K562 (cell line): ENCODE measurements around the gene BRD4. TPM values are rescaled to one million over a fixed set of nuclear protein-coding genes. Genes with fewer than 3 reads are reported as not detected.
"Not testable (repeated sequence)": the region's sequence is repeated elsewhere in the genome, so short reads cannot be mapped to it uniquely, and the experiment has no call there.

Source experiments
- ATAC-seq: fragments of 200-7000 bp; cut with Tn5 transposase; 3 replicates; pipeline ENCODE4 v1.9.1; 2020; ENCODE audit warnings: moderate library complexity
- BruUV-seq: library from RNA; stranded (reverse); fragments of 400-500 nt; replicated peaks from 2 replicates; lab custom pipeline; 2021; lab: Mats Ljungman, UMichigan
- CTCF ChIA-PET: fragments of 300-600 bp; formaldehyde crosslinking; extraction: SDS; loops from one replicate; lab custom pipeline; 2021; ENCODE audit warnings: low intra/inter-chr PET ratio; lab: Yijun Ruan, JAX
- POLR2A ChIA-PET: fragments of 300-600, 350-650 bp; sonication (Branson Sonifier 250); formaldehyde crosslinking; extraction: SDS; loops from one replicate; lab custom pipeline; 2021; ENCODE audit warnings: antibody characterized with exemption, inconsistent platforms; lab: Yijun Ruan, JAX
- DNase-seq, 4 experiments: peaks; one replicate each; pipeline versions ENCODE4 v3.0.0 to v3.0.0-alpha.2; 2011 to 2018; ENCODE audit warnings: low spot score in 3 of 4, mixed read lengths in 3 of 4; ENCODE audit errors: extremely low read depth in 1 of 4
- FAIRE-seq: peaks from 2 replicates; lab custom pipeline; 2011; peaks lifted over from hg19 to GRCh38; lab: Jason Lieb, UNC
- H2AFZ ChIP-seq: 2 replicates; pipeline ENCODE4 v1.6.0; 2011; ENCODE audit warnings: low read depth, low read length, control low read depth, inconsistent platforms
- H3K27ac ChIP-seq: fragments of 200-600 bp; 3 replicates; pipeline ENCODE4 v1.8.0; 2011; ENCODE audit warnings: low read depth, mild to moderate bottlenecking, control low read depth, inconsistent platforms, low read length, moderate library complexity, mixed read lengths; ENCODE audit errors: extremely low read depth
- H3K27me3 ChIP-seq, 2 experiments: fragments of 300-600 bp in 1 of 2; 2 replicates in 1 of 2; 3 replicates in 1 of 2; pipeline versions ENCODE4 v1.6.0 to v1.8.0; 2011; ENCODE audit warnings: inconsistent platforms in 2 of 2, low read length in 2 of 2, mild to moderate bottlenecking in 1 of 2, mixed read lengths in 1 of 2, moderate library complexity in 1 of 2; ENCODE audit not compliant: control insufficient read depth in 2 of 2, insufficient read depth in 2 of 2
- H3K36me3 ChIP-seq: fragments of 300-600 bp; 3 replicates; pipeline ENCODE4 v1.8.0; 2011; ENCODE audit warnings: mild to moderate bottlenecking, low read length, inconsistent platforms; ENCODE audit not compliant: control insufficient read depth, insufficient read depth
- H3K4me1 ChIP-seq, 2 experiments: fragments of 200-600 bp in 1 of 2; replicated peaks in 1 of 2; 2 replicates in 1 of 2; 3 replicates in 1 of 2; pipeline versions ENCODE4 v1.5.1 to v1.8.0; 2011; ENCODE audit warnings: inconsistent platforms in 2 of 2, low read length in 2 of 2, mild to moderate bottlenecking in 1 of 2, mixed read lengths in 1 of 2, moderate library complexity in 1 of 2; ENCODE audit not compliant: control insufficient read depth in 2 of 2, insufficient read depth in 2 of 2
- H3K4me2 ChIP-seq: 2 replicates; pipeline ENCODE4 v1.6.1; 2011; ENCODE audit warnings: low read length, control low read depth, inconsistent platforms, mixed read lengths; ENCODE audit not compliant: insufficient read depth
- H3K4me3 ChIP-seq: fragments of 200-600 bp; sonication (generic), shearing (Covaris generic); 2 replicates; pipeline ENCODE4 v1.5.1; 2016; ENCODE audit warnings: control low read depth, inconsistent platforms
- H3K79me2 ChIP-seq: fragments of 200-600 bp; 3 replicates; pipeline ENCODE4 v1.8.0; 2011; ENCODE audit warnings: low read length, inconsistent platforms; ENCODE audit not compliant: control insufficient read depth, insufficient read depth
- H3K9ac ChIP-seq, 2 experiments: 2 replicates each; pipeline versions ENCODE4 v1.6.0 to v1.6.1; 2011; ENCODE audit warnings: low read depth in 2 of 2, low read length in 2 of 2, control low read depth in 1 of 2, inconsistent platforms in 1 of 2, mild to moderate bottlenecking in 1 of 2, mixed read lengths in 1 of 2; ENCODE audit not compliant: insufficient read depth in 1 of 2
- H3K9me1 ChIP-seq: one replicate; pipeline ENCODE4 v1.6.0; 2011; ENCODE audit warnings: inconsistent platforms, mild to moderate bottlenecking, low read length, moderate library complexity; ENCODE audit not compliant: control insufficient read depth, insufficient read depth
- H3K9me3 ChIP-seq: replicated peaks from 2 replicates; pipeline ENCODE4 v1.5.1; 2011; ENCODE audit warnings: low read depth, low read length, inconsistent platforms; ENCODE audit not compliant: control insufficient read depth, insufficient read depth
- H4K20me1 ChIP-seq: replicated peaks from 2 replicates; pipeline ENCODE4 v1.6.1; 2011; ENCODE audit warnings: low read length, inconsistent platforms, mixed read lengths; ENCODE audit not compliant: control insufficient read depth, insufficient read depth
- CXXC5 ChIP-seq: fragments of 250-450 bp; sonication (Bioruptor Pico); IDR thresholded peaks from 2 replicates; pipeline ENCODE4 v1.8.0; 2022; ENCODE audit warnings: inconsistent platforms, mild to moderate bottlenecking, moderate library complexity
- DPF2 ChIP-seq: fragments of 450-650 bp; IDR thresholded peaks from 2 replicates; pipeline ENCODE4 v1.6.1; 2016
- KDM1A ChIP-seq, 2 experiments: fragments of 450-650 bp; IDR thresholded peaks; 2 replicates each; pipeline ENCODE4 v1.6.1; 2016; ENCODE audit warnings: mild to moderate bottlenecking in 2 of 2
- SAP30 ChIP-seq: fragments of 200-600 bp; sonication (generic); IDR thresholded peaks from 2 replicates; pipeline ENCODE4 v1.6.1; 2012; ENCODE audit warnings: borderline replicate concordance, low read depth, mild to moderate bottlenecking, moderate library complexity, low read length, control low read depth, inconsistent platforms; ENCODE audit not compliant: insufficient read depth, poor library complexity, severe bottlenecking
- SMARCA4 ChIP-seq: fragments of 450-650 bp; IDR thresholded peaks from 2 replicates; pipeline ENCODE4 v1.6.1; 2016
- STAT5B ChIP-seq: fragments of 250-450 bp; sonication (Bioruptor Pico); IDR thresholded peaks from 2 replicates; pipeline ENCODE4 v1.8.0; 2021; ENCODE audit warnings: mild to moderate bottlenecking, inconsistent platforms
- XRCC4 ChIP-seq: IDR thresholded peaks from one replicate; pipeline ENCODE4 v1.6.1; 2011; ENCODE audit not compliant: insufficient read depth, insufficient read length; ENCODE audit errors: extremely low read depth
- ZFX ChIP-seq: sonication (generic); formaldehyde crosslinking; IDR thresholded peaks from 2 replicates; pipeline ENCODE4 v1.8.0; 2022; ENCODE audit warnings: mild to moderate bottlenecking, missing genetic modification reagents, moderate library complexity
- ZNF121 ChIP-seq: sonication (generic); formaldehyde crosslinking; conservative IDR thresholded peaks from 2 replicates; pipeline ENCODE4 v1.8.0; 2022; ENCODE audit warnings: missing genetic modification reagents
- ZNF589 ChIP-seq: fragments of 200-800 bp; sonication (Bioruptor generic); IDR thresholded peaks from 2 replicates; pipeline ENCODE4 v1.6.1; 2016; ENCODE audit warnings: low read depth, missing genetic modification characterization, missing compliant biosample characterization
- WGBS: fragments of 100-300 bp; shearing (Covaris generic); methylation state at CpG from one replicate; pipeline ENCODE4 v1.1.6; 2016; ENCODE audit warnings: low coverage, mixed read lengths; ENCODE audit not compliant: insufficient coverage; ENCODE audit errors: missing lambda C conversion rate; 5-methylcytosine and 5-hydroxymethylcytosine counted together
- in situ Hi-C: fragments of 300-500 bp; cut with MboI; formaldehyde crosslinking; loops from 4 replicates; pipeline ENCODE4 v1.15.0; 2018; ENCODE audit warnings: inconsistent platforms, mixed read lengths
- intact Hi-C: fragments of 100-400 bp; cut with micrococcal nuclease; formaldehyde crosslinking; loops from 2 replicates; pipeline ENCODE4 v1.14.2; 2022
- polyA plus RNA-seq, 8 experiments: library from polyadenylated mRNA; depleted of rRNA in 4 of 8; stranded (reverse) in 5 of 8; unstranded in 3 of 8; fragments of >200 nt; fragmentation: Nextera tagmentation in 2 of 8; fragmentation: Illumina TruSeq in 1 of 8; extraction: Ambion mirVana in 2 of 8; extraction: Trizol in 1 of 8; gene quantifications; 2 replicates each; pipeline versions ENCODE4 v1.2.1 to v1.2.3, GENCODE V29; 2011 to 2014; ENCODE audit warnings: inconsistent platforms in 1 of 8, missing spikeins in 1 of 8
- total RNA-seq, 7 experiments: library from RNA; depleted of rRNA in 6 of 7; stranded (reverse); fragments of >200 nt in 6 of 7; fragmentation: Illumina TruSeq in 2 of 7; extraction: Trizol in 2 of 7; gene quantifications; 2 replicates each; pipeline versions ENCODE4 v1.2.1 to v1.2.3, GENCODE V29; 2011 to 2021; ENCODE audit warnings: low replicate concordance in 1 of 7
- TF ChIP-seq, protein P1 (sequence below): fragments of 250-450 bp; sonication (Bioruptor Pico); IDR thresholded peaks from 2 replicates; pipeline ENCODE4 v1.9.0; 2021; ENCODE audit warnings: mild to moderate bottlenecking, inconsistent platforms

Gene BRD4
- total and polyA plus RNA-seq, 9 of the 15 experiments (the other 6 are each of a cell fraction or from before 2014, with no cell fraction given): 1.8 to 105 (median 15.6) TPM

DNA sequence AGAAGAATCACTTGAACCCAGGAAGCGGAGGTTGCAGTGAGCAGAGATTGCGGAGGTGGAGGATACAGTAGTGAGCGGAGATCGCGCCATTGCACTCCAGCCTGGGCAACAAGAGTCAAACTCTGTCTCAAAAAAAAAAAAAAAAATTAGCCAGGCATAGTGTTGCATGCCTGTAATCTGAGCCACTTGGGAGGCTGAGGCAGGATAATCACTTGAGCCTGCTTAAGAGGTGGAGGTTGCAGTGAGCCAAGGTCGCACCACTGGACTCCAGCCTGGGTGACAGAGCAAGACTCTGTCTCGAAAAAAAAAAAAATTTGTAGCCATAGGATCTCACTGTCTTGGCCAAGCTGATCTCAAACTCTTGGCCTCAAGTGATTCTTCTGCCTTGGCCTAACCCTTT, 3.7 kb upstream of the BRD4 start:
- POLR2A ChIA-PET: interaction anchor here (0.6 to 1.6 kb wide), 3 partner anchors 11 to 37 kb away, joined by 3 to 4 read pairs (median 3); no protein-coding TSS in a partner anchor
- WGBS: 56% methylated on average over 3 of the region's 7 CpGs

DNA sequence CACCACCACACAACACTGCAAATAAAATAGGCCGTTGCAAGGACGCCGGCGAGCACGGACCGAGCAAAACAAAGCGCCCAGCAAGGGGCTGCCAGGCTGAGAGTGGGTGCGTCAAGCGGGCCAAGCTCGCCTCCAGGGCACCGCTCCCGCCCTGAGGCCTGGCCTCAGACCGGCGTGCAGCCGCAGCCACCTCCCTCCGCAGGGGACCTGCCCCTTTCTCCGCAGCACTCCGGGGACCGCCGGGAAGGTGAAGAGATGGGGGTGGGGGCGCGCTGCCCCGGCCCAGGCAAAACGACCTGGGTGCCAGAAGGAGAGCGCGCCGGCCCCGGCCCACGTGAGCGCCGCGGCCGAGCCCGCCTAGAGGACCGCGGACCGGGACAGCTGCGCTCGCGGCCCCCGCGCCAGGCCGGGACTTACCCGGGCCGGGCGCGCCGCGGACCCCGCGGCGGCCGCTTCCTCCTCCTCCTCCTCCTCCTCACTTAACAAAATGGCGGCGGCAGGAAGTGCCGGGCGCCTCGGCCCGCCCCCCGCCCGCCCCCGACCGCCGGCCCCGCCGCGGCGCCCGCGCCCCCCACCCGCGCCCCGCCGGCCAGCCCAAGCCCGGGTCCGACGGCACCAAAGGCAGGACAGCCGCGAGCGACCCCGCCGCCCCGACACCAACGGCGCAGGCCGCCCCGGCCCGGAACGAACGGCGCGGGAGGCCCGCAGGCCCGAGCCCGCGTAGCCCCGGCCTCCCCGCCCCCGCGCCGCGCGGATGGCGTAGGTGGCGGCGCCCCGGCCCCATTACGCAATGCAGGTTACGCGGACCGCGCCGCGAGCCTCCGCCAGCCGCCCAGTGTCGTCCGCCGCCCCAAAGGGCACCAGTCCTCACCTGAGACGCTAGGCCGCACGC, 674 bp downstream of the BRD4 start:
- H2AFZ ChIP-seq: peak overlapping the region; percentile 16; the same call in 1 of the 2 replicates
- H3K27me3 ChIP-seq: no peaks in the 10 kb centered on the region
- peak overlapping the region; percentile 85 to 100 for H3K9ac ChIP-seq
- no peaks in the 10 kb centered on the region for H3K9me1 ChIP-seq
- DNase-seq (peak; percentile 74 to 88 (median 82)), ATAC-seq (peak; percentile 65), FAIRE-seq (no peak)
- H3K4me1 ChIP-seq: peaks cover 34 to 35% of the 10 kb centered on the region in 2 experiments
- peaks cover 63% of the 10 kb centered on the region for H3K79me2 ChIP-seq
- in situ Hi-C loops (no loop called here), intact Hi-C loops (no loop called here)
- H3K4me3 ChIP-seq: peak overlapping the region; percentile 99
- peaks cover 7% of the 10 kb centered on the region; the same call in 2 of the 3 replicates for H3K36me3 ChIP-seq
- H3K4me2 ChIP-seq: peak overlapping the region; percentile 92
- 0% methylated on average over 23 of the region's 122 CpGs for WGBS
- H3K9me3 ChIP-seq: no peaks in the 10 kb centered on the region
- ChIA-PET POLR2A (no interaction called here), CTCF (no interaction called here)
- H4K20me1 ChIP-seq: peaks cover 45% of the 10 kb centered on the region
- peak overlapping the region; percentile 94 for H3K27ac ChIP-seq
- BruUV-seq: no TSS peak
- TF ChIP-seq ZFX (CRISPR knock-in tag): peak; percentile 76
- no peak for TF ChIP-seq XRCC4
- TF ChIP-seq, protein P1, sequence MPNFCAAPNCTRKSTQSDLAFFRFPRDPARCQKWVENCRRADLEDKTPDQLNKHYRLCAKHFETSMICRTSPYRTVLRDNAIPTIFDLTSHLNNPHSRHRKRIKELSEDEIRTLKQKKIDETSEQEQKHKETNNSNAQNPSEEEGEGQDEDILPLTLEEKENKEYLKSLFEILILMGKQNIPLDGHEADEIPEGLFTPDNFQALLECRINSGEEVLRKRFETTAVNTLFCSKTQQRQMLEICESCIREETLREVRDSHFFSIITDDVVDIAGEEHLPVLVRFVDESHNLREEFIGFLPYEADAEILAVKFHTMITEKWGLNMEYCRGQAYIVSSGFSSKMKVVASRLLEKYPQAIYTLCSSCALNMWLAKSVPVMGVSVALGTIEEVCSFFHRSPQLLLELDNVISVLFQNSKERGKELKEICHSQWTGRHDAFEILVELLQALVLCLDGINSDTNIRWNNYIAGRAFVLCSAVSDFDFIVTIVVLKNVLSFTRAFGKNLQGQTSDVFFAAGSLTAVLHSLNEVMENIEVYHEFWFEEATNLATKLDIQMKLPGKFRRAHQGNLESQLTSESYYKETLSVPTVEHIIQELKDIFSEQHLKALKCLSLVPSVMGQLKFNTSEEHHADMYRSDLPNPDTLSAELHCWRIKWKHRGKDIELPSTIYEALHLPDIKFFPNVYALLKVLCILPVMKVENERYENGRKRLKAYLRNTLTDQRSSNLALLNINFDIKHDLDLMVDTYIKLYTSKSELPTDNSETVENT: peak; percentile 12; the same call in 1 of the 2 replicates
- no peak for TF ChIP-seq ZNF589 (CRISPR knock-in tag)
- peak; percentile 74; the same call in 1 of the 2 replicates for TF ChIP-seq CXXC5 (CRISPR knock-in tag)
- 0 out of 2 replicates have a peak, but pooled peaks have one; percentile 2 for TF ChIP-seq DPF2
- 0 out of 2 replicates have a peak, but pooled peaks have one; percentile 6 for TF ChIP-seq SMARCA4
- TF ChIP-seq SAP30: peak; percentile 74
- TF ChIP-seq STAT5B (CRISPR knock-in tag): no peak
- TF ChIP-seq KDM1A (IDR thresholded peaks at IDR 0.05): no peak

More for the DNA sequence above, 3.7 kb upstream of the BRD4 start:
- TF ChIP-seq ZNF121 (CRISPR knock-in tag): 0 out of 2 replicates have a peak, but pooled peaks have one; percentile 27
- TF ChIP-seq, all 486 proteins: peak for 1; not testable (repeated sequence) for 485
- in situ Hi-C loops, H3K36me3 ChIP-seq, H3K27me3 ChIP-seq, CTCF ChIA-PET, H3K9ac ChIP-seq, ATAC-seq, DNase-seq, H4K20me1 ChIP-seq, H3K4me2 ChIP-seq, H3K9me3 ChIP-seq, H2AFZ ChIP-seq, H3K9me1 ChIP-seq, intact Hi-C loops, FAIRE-seq, H3K4me3 ChIP-seq, H3K27ac ChIP-seq, BruUV-seq: not testable (repeated sequence)
- peaks cover 6 to 19% of the 10 kb centered on the region in 2 experiments; a peak in 3 of 5 replicates for H3K4me1 ChIP-seq
- peaks cover 20% of the 10 kb centered on the region for H3K79me2 ChIP-seq
